ENCODE measurements around the gene ZDHHC14.

The ZDHHC14 gene

DNA sequence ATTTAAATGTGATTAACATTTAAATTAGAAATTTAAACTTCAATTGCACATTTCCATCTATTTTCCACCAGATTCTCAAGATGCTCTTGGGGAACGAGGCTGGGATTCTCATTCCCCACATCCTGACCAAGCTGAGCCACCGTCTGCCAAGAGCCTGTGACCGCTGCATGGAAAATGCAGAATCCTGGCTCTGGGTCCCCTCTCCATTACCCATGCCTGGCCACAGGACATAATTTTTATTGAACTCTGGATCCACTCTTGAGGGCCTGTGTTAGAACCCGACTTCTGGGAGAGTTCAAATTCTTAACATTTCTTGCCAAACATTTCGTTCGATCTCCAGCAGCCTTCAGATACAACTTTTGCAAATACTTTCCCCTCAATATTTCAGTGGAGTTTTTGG is 240.4 kb downstream of the ZDHHC14 start (continued):
- no peak for TF ChIP-seq TOX (CRISPR knock-in tag; IDR thresholded peaks at IDR 0.05; ENCODE audit: borderline replicate concordance)
- TF ChIP-seq CSDC2 (CRISPR knock-in tag; IDR thresholded peaks at IDR 0.05): no peak
- TF ChIP-seq, protein P1, sequence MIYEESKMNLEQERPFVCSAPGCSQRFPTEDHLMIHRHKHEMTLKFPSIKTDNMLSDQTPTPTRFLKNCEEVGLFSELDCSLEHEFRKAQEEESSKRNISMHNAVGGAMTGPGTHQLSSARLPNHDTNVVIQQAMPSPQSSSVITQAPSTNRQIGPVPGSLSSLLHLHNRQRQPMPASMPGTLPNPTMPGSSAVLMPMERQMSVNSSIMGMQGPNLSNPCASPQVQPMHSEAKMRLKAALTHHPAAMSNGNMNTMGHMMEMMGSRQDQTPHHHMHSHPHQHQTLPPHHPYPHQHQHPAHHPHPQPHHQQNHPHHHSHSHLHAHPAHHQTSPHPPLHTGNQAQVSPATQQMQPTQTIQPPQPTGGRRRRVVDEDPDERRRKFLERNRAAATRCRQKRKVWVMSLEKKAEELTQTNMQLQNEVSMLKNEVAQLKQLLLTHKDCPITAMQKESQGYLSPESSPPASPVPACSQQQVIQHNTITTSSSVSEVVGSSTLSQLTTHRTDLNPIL (CRISPR knock-in tag; IDR thresholded peaks at IDR 0.05; ENCODE audit: low read depth): no peak

DNA sequence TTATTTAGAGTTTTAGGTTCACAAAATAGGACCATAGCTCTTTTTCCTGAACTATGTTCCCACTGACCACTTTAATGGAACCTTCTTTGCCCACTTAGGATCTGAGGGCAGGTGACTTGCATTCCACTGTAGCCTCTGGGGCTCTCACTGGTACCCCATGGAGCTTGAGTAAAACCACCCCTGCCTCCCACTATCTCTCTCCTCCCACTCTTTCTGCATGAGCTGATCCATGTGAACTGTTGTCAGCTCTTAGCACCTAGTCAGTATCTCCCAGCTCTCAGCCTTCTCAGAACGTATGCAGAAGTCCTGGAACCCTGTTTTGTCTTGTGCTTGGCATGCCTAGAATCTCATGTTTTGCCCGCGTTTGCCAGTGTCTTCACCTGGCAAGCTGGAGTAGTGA is 241.4 kb downstream of the ZDHHC14 start:
- TF ChIP-seq ZNF70 (CRISPR knock-in tag; IDR thresholded peaks at IDR 0.05) (no peak), ARNTL (CRISPR knock-in tag; IDR thresholded peaks at IDR 0.05; ENCODE audit: borderline replicate concordance, low read depth) (no peak), ISL1 (CRISPR knock-in tag; IDR thresholded peaks at IDR 0.05) (no peak), RARB (CRISPR knock-in tag; IDR thresholded peaks at IDR 0.05) (no peak)
- TF ChIP-seq, protein P2, sequence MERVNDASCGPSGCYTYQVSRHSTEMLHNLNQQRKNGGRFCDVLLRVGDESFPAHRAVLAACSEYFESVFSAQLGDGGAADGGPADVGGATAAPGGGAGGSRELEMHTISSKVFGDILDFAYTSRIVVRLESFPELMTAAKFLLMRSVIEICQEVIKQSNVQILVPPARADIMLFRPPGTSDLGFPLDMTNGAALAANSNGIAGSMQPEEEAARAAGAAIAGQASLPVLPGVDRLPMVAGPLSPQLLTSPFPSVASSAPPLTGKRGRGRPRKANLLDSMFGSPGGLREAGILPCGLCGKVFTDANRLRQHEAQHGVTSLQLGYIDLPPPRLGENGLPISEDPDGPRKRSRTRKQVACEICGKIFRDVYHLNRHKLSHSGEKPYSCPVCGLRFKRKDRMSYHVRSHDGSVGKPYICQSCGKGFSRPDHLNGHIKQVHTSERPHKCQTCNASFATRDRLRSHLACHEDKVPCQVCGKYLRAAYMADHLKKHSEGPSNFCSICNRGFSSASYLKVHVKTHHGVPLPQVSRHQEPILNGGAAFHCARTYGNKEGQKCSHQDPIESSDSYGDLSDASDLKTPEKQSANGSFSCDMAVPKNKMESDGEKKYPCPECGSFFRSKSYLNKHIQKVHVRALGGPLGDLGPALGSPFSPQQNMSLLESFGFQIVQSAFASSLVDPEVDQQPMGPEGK (CRISPR knock-in tag; IDR thresholded peaks at IDR 0.05; ENCODE audit: borderline replicate concordance): no peak
- TF ChIP-seq, protein P3, sequence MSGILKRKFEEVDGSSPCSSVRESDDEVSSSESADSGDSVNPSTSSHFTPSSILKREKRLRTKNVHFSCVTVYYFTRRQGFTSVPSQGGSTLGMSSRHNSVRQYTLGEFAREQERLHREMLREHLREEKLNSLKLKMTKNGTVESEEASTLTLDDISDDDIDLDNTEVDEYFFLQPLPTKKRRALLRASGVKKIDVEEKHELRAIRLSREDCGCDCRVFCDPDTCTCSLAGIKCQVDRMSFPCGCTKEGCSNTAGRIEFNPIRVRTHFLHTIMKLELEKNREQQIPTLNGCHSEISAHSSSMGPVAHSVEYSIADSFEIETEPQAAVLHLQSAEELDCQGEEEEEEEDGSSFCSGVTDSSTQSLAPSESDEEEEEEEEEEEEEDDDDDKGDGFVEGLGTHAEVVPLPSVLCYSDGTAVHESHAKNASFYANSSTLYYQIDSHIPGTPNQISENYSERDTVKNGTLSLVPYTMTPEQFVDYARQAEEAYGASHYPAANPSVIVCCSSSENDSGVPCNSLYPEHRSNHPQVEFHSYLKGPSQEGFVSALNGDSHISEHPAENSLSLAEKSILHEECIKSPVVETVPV (CRISPR knock-in tag; IDR thresholded peaks at IDR 0.05): no peak
- ATAC-seq: no peak

DNA sequence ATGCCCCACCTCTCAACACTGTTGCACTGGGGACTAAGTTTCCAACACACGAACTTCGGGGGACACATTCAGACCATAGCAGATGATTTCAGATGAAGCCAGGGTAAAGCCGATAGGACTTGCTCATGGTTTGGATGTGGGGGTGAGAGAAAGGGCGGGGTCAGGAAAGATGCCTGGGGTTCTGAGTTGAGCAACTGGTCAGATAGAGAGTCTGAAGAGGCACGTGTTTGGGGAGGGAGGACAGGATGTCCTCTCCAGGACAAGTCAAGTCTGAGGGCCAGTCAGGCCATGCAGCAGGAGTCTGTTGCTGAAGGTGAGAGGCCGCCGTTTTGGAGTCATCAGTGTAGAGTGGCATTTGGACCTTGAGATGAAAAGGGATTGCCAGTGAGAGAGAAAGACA is 244.1 kb downstream of the ZDHHC14 start:
- ATAC-seq: no peak
- no peak for TF ChIP-seq TOX (CRISPR knock-in tag; IDR thresholded peaks at IDR 0.05; ENCODE audit: borderline replicate concordance)
- TF ChIP-seq, protein P1 (CRISPR knock-in tag; IDR thresholded peaks at IDR 0.05; ENCODE audit: low read depth): no peak
- TF ChIP-seq RARB (CRISPR knock-in tag; IDR thresholded peaks at IDR 0.05): no peak
- TF ChIP-seq ZNF565 (CRISPR knock-in tag; conservative IDR thresholded peaks at IDR 0.05; ENCODE audit: low read depth): no peak
- TF ChIP-seq CSDC2 (CRISPR knock-in tag; IDR thresholded peaks at IDR 0.05): no peak
- no peak for TF ChIP-seq ARNTL (CRISPR knock-in tag; IDR thresholded peaks at IDR 0.05; ENCODE audit: borderline replicate concordance, low read depth)
- TF ChIP-seq ZNF8 (CRISPR knock-in tag; IDR thresholded peaks at IDR 0.05): no peak
- no peak for TF ChIP-seq GLIS3 (CRISPR knock-in tag; IDR thresholded peaks at IDR 0.05)
- no peak for TF ChIP-seq ZNF70 (CRISPR knock-in tag; IDR thresholded peaks at IDR 0.05)
- no peak for TF ChIP-seq ZFP3 (CRISPR knock-in tag; IDR thresholded peaks at IDR 0.05)
- TF ChIP-seq SNAI2 (CRISPR knock-in tag; IDR thresholded peaks at IDR 0.05): no peak
- TF ChIP-seq, protein P2 (CRISPR knock-in tag; IDR thresholded peaks at IDR 0.05; ENCODE audit: borderline replicate concordance): no peak
- no peak for TF ChIP-seq ESRRG (CRISPR knock-in tag; IDR thresholded peaks at IDR 0.05)
- TF ChIP-seq PPARA (CRISPR knock-in tag; IDR thresholded peaks at IDR 0.05; ENCODE audit: borderline replicate concordance): no peak
- no peak for TF ChIP-seq BACH2 (CRISPR knock-in tag; IDR thresholded peaks at IDR 0.05; ENCODE audit: borderline replicate concordance)

DNA sequence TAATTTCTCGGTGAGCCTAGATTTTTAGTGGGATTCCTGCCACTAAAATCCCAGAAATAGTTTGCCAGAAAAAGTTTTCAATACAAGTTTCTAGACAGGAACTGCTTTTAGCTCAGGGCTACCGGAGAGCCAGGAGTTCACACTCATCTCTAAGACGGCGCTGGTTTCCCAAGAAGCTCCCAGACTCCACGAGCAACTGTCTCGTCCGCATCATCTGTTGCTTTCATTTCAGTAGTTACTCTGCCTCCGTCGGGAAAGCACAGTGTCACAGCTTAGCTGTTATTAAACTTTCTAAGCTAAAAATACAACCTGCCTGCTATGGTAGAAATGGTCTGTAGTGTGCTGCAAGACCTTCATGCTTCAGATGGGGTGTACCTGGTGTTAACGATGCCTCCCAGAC is 244.8 kb downstream of the ZDHHC14 start:
- no peak for ATAC-seq
- TF ChIP-seq ZNF70 (CRISPR knock-in tag; IDR thresholded peaks at IDR 0.05) (no peak), SNAI2 (CRISPR knock-in tag; IDR thresholded peaks at IDR 0.05) (no peak), CSDC2 (CRISPR knock-in tag; IDR thresholded peaks at IDR 0.05) (no peak), RARB (CRISPR knock-in tag; IDR thresholded peaks at IDR 0.05) (no peak)
- TF ChIP-seq, protein P2 (CRISPR knock-in tag; IDR thresholded peaks at IDR 0.05; ENCODE audit: borderline replicate concordance): no peak
- TF ChIP-seq, protein P1 (CRISPR knock-in tag; IDR thresholded peaks at IDR 0.05; ENCODE audit: low read depth): no peak
- TF ChIP-seq, protein P3 (CRISPR knock-in tag; IDR thresholded peaks at IDR 0.05): no peak
- TF ChIP-seq, protein P4, sequence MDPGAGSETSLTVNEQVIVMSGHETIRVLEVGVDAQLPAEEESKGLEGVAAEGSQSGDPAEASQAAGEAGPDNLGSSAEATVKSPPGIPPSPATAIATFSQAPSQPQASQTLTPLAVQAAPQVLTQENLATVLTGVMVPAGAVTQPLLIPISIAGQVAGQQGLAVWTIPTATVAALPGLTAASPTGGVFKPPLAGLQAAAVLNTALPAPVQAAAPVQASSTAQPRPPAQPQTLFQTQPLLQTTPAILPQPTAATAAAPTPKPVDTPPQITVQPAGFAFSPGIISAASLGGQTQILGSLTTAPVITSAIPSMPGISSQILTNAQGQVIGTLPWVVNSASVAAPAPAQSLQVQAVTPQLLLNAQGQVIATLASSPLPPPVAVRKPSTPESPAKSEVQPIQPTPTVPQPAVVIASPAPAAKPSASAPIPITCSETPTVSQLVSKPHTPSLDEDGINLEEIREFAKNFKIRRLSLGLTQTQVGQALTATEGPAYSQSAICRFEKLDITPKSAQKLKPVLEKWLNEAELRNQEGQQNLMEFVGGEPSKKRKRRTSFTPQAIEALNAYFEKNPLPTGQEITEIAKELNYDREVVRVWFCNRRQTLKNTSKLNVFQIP (CRISPR knock-in tag; IDR thresholded peaks at IDR 0.05; ENCODE audit: borderline replicate concordance, low read depth): no peak

All from SK-N-SH treated with all-trans-retinoic acid at 6 μM for 48 hours (cell line).